ENCODE data around the gene MYOM1. TPM values are rescaled to one million over a fixed set of nuclear protein-coding genes. Genes with fewer than 3 reads are reported as not detected.
A peak's percentile ranks its signal among the peaks of the same experiment; 100 is the strongest.
"Not testable (repeated sequence)": the region's sequence is repeated elsewhere in the genome, so short reads cannot be mapped to it uniquely, and the experiment has no call there.

The MYOM1 gene
- total RNA-seq, 2 donors from 2014 or later: 2.8 to 7.9 TPM

DNA sequence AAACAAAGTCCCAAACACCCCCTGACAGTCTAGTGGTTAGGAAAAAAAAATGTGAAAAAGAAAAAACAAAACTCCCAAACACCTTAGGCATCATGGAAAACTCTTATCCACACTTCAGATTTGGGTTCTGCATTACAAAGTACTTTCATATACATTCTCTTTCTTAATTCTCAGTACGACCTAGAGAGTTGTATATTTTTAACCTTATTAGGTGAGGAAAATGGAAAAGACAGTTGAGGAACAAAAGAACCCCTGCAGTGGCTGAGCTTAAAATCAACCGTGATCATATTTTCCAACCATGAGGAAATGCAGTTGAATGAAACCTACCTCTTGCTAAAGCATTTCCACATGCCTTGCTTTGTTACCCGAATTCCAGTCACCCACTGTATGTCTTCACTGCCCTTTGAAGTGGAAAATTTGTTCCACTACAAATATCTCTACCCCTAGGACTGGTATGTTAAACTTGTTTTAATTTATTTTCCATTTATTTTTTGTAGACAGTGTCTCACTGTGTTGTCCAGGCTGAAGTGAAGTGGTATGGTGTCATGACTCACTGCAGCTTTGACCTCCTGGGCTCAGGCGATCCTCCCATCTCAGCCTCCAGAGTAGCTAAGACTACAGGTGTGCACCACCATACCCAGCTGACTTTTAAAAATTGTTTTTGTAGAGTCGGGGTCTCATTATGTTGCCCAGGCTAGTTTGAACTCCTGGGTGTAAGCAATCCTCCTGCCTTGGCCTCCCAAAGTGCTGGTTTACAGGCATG is 149.9 kb downstream of the MYOM1 start:
- DNase-seq: peak; percentile 4
- intact Hi-C loops (cut with DNase I): no loop called here
- Histone ChIP-seq H3K9ac (ENCODE audit: low read depth in 2 of 2, low read length in 2 of 2) (no peak overlapping the region), H3K36me3 (no peaks in the 10 kb centered on the region), H3K27ac (no peak overlapping the region), H3K9me3 (no peaks in the 10 kb centered on the region), H3K4me3 (no peak overlapping the region), H3K27me3 (no peaks in the 10 kb centered on the region), H3K4me1 (no peaks in the 10 kb centered on the region)
- TF ChIP-seq, protein P1, sequence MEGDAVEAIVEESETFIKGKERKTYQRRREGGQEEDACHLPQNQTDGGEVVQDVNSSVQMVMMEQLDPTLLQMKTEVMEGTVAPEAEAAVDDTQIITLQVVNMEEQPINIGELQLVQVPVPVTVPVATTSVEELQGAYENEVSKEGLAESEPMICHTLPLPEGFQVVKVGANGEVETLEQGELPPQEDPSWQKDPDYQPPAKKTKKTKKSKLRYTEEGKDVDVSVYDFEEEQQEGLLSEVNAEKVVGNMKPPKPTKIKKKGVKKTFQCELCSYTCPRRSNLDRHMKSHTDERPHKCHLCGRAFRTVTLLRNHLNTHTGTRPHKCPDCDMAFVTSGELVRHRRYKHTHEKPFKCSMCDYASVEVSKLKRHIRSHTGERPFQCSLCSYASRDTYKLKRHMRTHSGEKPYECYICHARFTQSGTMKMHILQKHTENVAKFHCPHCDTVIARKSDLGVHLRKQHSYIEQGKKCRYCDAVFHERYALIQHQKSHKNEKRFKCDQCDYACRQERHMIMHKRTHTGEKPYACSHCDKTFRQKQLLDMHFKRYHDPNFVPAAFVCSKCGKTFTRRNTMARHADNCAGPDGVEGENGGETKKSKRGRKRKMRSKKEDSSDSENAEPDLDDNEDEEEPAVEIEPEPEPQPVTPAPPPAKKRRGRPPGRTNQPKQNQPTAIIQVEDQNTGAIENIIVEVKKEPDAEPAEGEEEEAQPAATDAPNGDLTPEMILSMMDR (IDR thresholded peaks at IDR 0.05): no peak

DNA sequence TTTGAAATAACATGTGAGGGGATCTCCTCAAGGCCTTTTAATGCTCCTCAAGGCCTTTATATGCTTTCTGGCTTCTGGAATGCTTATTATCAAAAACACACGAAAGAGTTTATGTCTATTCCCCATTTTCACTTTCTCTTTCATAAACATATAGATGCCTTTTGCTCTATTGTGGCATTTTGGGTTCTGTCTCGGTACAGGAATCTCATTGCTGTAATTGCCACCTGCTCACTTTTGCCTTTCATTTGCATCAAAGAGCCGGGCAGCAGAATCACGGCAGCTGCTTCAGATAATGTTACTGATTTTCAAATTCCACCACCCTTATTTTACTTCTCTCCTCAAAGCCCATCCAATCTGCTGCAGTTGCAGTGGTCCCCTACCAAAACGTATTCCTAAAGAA is 152.0 kb downstream of the MYOM1 start:
- Histone ChIP-seq H3K9me3 (no peaks in the 10 kb centered on the region), H3K9ac (ENCODE audit: low read depth in 2 of 2, low read length in 2 of 2) (no peak overlapping the region), H3K4me1 (no peaks in the 10 kb centered on the region), H3K4me3 (no peak overlapping the region), H3K27me3 (no peaks in the 10 kb centered on the region), H3K27ac (no peak overlapping the region), H3K36me3 (no peaks in the 10 kb centered on the region)
- peak; percentile 10 for DNase-seq
- TF ChIP-seq, protein P1 (IDR thresholded peaks at IDR 0.05): no peak
- intact Hi-C loops (cut with DNase I): no loop called here

DNA sequence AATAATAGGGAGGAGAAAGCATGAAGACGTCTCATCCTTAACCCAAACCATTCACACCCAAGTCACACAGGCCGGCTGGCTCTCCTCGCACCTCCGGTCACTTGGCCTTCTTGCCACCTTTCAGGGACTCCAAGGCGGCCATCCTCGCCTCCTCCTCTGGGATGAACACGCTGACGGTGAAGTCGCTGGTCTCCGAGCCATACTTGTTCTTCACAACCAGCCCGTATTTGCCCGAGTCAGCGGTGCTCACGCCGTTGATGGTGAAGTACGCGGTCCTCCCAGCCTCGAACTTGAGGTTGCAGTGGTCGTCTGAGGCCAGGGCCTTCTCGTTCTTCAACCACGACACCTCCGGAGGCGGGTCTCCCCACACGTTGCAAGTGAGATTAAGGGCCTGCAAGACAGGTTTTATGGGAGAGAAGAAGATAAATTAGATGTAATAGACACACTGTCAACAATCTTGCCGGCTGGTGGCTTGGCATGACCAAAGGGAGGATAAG is 152.6 kb downstream of the MYOM1 start:
- Histone ChIP-seq H3K27me3 (no peaks in the 10 kb centered on the region), H3K36me3 (no peaks in the 10 kb centered on the region), H3K4me3 (no peak overlapping the region), H3K27ac (no peak overlapping the region), H3K4me1 (no peaks in the 10 kb centered on the region), H3K9me3 (no peaks in the 10 kb centered on the region), H3K9ac (ENCODE audit: low read depth in 2 of 2, low read length in 2 of 2) (no peak overlapping the region)
- intact Hi-C loops (cut with DNase I): no loop called here
- peak; percentile 16 for DNase-seq
- TF ChIP-seq, protein P1 (IDR thresholded peaks at IDR 0.05): no peak

DNA sequence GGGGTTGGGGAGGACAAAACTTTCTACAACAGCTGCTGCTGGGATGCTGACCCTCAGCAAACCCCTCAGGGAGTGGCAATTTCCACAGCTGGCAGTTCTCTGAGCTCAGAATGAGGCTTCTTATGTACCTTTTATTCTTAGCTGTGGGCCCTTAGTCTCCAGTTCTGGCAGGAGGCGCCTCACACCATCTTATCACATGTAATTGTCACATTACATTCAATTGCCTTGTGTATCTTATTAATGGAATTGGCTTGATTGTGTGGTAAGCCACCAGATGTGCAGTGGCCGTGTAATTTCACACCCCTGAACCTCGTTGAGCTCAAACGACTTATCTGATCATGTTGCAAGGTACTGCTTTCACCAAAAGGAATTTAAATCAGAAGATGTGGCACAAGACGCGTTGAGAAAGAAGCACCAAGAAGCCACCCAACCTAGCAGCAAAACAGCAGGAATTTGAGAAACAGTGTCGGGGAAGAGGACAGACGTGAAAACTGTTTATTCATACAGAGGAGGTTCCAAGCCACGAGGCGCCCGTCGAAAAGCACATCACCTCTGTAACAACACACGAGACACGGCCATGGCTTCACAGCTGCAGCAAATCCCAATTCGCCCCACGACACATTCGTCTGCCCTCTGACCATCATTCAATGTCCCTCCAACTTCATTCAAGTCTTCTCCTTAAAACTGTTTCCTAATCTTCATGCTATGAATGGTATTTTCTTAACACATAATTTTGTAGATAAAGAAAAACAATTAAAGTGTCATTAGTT is 153.2 kb downstream of the MYOM1 start:
- Histone ChIP-seq H3K27me3 (no peaks in the 10 kb centered on the region), H3K4me3 (no peak overlapping the region), H3K27ac (no peak overlapping the region), H3K36me3 (no peaks in the 10 kb centered on the region), H3K4me1 (no peaks in the 10 kb centered on the region), H3K9me3 (no peaks in the 10 kb centered on the region), H3K9ac (ENCODE audit: low read depth in 2 of 2, low read length in 2 of 2) (no peak overlapping the region)
- TF ChIP-seq, protein P1 (IDR thresholded peaks at IDR 0.05): no peak
- intact Hi-C loops (cut with DNase I): no loop called here
- DNase-seq: no peak

DNA sequence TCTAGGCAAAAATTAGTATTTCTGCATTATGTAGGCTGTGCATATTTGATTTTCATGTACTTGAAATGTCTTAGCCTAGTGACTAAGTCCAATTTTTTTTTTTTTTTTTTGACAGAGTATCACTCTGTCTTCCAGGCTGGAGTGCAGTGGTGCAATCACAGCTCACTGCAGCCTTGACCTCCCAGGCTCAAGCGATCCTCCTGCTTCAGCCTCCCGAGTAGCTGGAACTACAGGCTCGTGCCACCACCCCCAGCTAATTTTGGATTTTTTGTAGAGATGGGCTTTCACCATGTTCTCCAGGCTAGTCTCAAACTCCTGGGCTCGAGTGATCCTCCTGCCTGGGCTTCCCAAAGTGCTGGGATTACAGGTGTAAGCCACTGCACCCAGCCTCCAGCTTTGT is 156.0 kb downstream of the MYOM1 start:
- H3K9ac ChIP-seq (ENCODE audit: low read depth in 2 of 2, low read length in 2 of 2); H3K9me3 ChIP-seq; H3K4me1 ChIP-seq; DNase-seq; H3K4me3 ChIP-seq; H3K27ac ChIP-seq; H3K27me3 ChIP-seq; H3K36me3 ChIP-seq: not testable (repeated sequence)
- intact Hi-C loops (cut with DNase I): loop anchor here (5.0 kb wide), 3 partner anchors 46 to 131 kb away; no protein-coding TSS in a partner anchor
